Effector memory CD4-positive, alpha-beta T cell (primary cell): ENCODE measurements around the gene SLC23A2.
"Not testable (repeated sequence)": the region's sequence is repeated elsewhere in the genome, so short reads cannot be mapped to it uniquely, and the experiment has no call there.

ENCODE experiments used
- DNase-seq, 3 donors: peaks; one replicate each; pipeline ENCODE4 v3.0.0-alpha.2; 2020
- H3K27ac ChIP-seq: 2 replicates; pipeline ENCODE4 v1.7.0; 2013; ENCODE audit warnings: mild to moderate bottlenecking, low read length, moderate library complexity; ENCODE audit not compliant: insufficient read depth, poor library complexity, severe bottlenecking
- H3K27me3 ChIP-seq: replicated peaks from 2 replicates; pipeline ENCODE4 v1.7.0; 2013; ENCODE audit warnings: mild to moderate bottlenecking, low read length; ENCODE audit not compliant: insufficient read depth, control insufficient read depth, poor library complexity, severe bottlenecking
- H3K36me3 ChIP-seq: 2 replicates; pipeline ENCODE4 v1.7.0; 2013; ENCODE audit warnings: mild to moderate bottlenecking, low read length, moderate library complexity; ENCODE audit not compliant: control insufficient read depth, insufficient read depth
- H3K4me1 ChIP-seq: 2 replicates; pipeline ENCODE4 v1.7.0; 2013; ENCODE audit warnings: low read length, mild to moderate bottlenecking; ENCODE audit not compliant: control insufficient read depth, insufficient read depth, poor library complexity, severe bottlenecking
- H3K4me3 ChIP-seq: 2 replicates; pipeline ENCODE4 v1.7.0; 2013; ENCODE audit warnings: low read length, low read depth, mild to moderate bottlenecking; ENCODE audit not compliant: insufficient read depth, poor library complexity, severe bottlenecking
- H3K9me3 ChIP-seq: 2 replicates; pipeline ENCODE4 v1.7.0; 2013; ENCODE audit warnings: mild to moderate bottlenecking, low read length, moderate library complexity; ENCODE audit not compliant: control insufficient read depth

SLC23A2 gene

GRCh38 chr20:4854561-4854901 lies 146.8 kb downstream of the SLC23A2 start:
- no peak overlapping the region for H3K4me3 ChIP-seq
- peaks cover 27% of the 10 kb centered on the region for H3K36me3 ChIP-seq
- H3K4me1 ChIP-seq = no peaks in the 10 kb centered on the region
- DNase-seq = no peak
- H3K27ac ChIP-seq = no peak overlapping the region
- no peaks in the 10 kb centered on the region for H3K9me3 ChIP-seq
- H3K27me3 ChIP-seq = no peaks in the 10 kb centered on the region

GRCh38 chr20:4853757-4854560 lies 147.4 kb downstream of the SLC23A2 start:
- peaks cover 22% of the 10 kb centered on the region for H3K36me3 ChIP-seq
- H3K27ac ChIP-seq = no peak overlapping the region
- H3K4me1 ChIP-seq = no peaks in the 10 kb centered on the region
- H3K9me3 ChIP-seq = no peaks in the 10 kb centered on the region
- H3K27me3 ChIP-seq = no peaks in the 10 kb centered on the region
- no peak for DNase-seq
- H3K4me3 ChIP-seq = no peak overlapping the region

GRCh38 chr20:4853004-4853403 lies 148.3 kb downstream of the SLC23A2 start:
- DNase-seq = no peak
- Histone ChIP-seq H3K27ac (no peak overlapping the region), H3K4me3 (no peak overlapping the region), H3K27me3 (no peaks in the 10 kb centered on the region), H3K36me3 (peaks cover 12% of the 10 kb centered on the region), H3K4me1 (no peaks in the 10 kb centered on the region), H3K9me3 (no peaks in the 10 kb centered on the region)

GRCh38 chr20:4850960-4851359 lies 150.3 kb downstream of the SLC23A2 start:
- Histone ChIP-seq H3K4me1 (no peaks in the 10 kb centered on the region), H3K9me3 (no peaks in the 10 kb centered on the region), H3K27me3 (no peaks in the 10 kb centered on the region), H3K4me3 (no peak overlapping the region), H3K27ac (no peak overlapping the region), H3K36me3 (no peaks in the 10 kb centered on the region)
- DNase-seq = no peak

- DNase-seq, H3K9me3 ChIP-seq, H3K4me3 ChIP-seq, H3K4me1 ChIP-seq, H3K36me3 ChIP-seq, H3K27ac ChIP-seq, H3K27me3 ChIP-seq: not testable (repeated sequence)
These were observed 152.5 kb downstream of the SLC23A2 start for GRCh38 chr20:4848829-4849228.

GRCh38 chr20:4848041-4848440 lies 153.3 kb downstream of the SLC23A2 start:
- no peaks in the 10 kb centered on the region for H3K4me1 ChIP-seq
- H3K36me3 ChIP-seq = no peaks in the 10 kb centered on the region
- no peak overlapping the region for H3K4me3 ChIP-seq
- no peak overlapping the region for H3K27ac ChIP-seq
- DNase-seq = no peak
- no peaks in the 10 kb centered on the region for H3K9me3 ChIP-seq
- no peaks in the 10 kb centered on the region for H3K27me3 ChIP-seq

GRCh38 chr20:4846821-4847220 lies 154.5 kb downstream of the SLC23A2 start:
- no peaks in the 10 kb centered on the region for H3K27me3 ChIP-seq
- no peaks in the 10 kb centered on the region for H3K36me3 ChIP-seq
- no peak overlapping the region for H3K27ac ChIP-seq
- no peaks in the 10 kb centered on the region for H3K9me3 ChIP-seq
- no peak overlapping the region for H3K4me3 ChIP-seq
- no peak for DNase-seq
- no peaks in the 10 kb centered on the region for H3K4me1 ChIP-seq

- no peak for DNase-seq
- no peaks in the 10 kb centered on the region for H3K36me3 ChIP-seq
- H3K27ac ChIP-seq = no peak overlapping the region
- no peaks in the 10 kb centered on the region for H3K4me1 ChIP-seq
- H3K4me3 ChIP-seq = no peak overlapping the region
- no peaks in the 10 kb centered on the region for H3K9me3 ChIP-seq
- no peaks in the 10 kb centered on the region for H3K27me3 ChIP-seq
These were observed 156.4 kb downstream of the SLC23A2 start for GRCh38 chr20:4844751-4845465.

GRCh38 chr20:4844325-4844724 lies 157.0 kb downstream of the SLC23A2 start:
- Histone ChIP-seq H3K36me3 (no peaks in the 10 kb centered on the region), H3K27ac (no peak overlapping the region), H3K27me3 (no peaks in the 10 kb centered on the region), H3K4me1 (no peaks in the 10 kb centered on the region), H3K4me3 (no peak overlapping the region), H3K9me3 (no peaks in the 10 kb centered on the region)
- DNase-seq = no peak

- Histone ChIP-seq H3K9me3 (no peaks in the 10 kb centered on the region), H3K27me3 (no peaks in the 10 kb centered on the region), H3K4me3 (no peak overlapping the region), H3K27ac (no peak overlapping the region), H3K4me1 (no peaks in the 10 kb centered on the region), H3K36me3 (no peaks in the 10 kb centered on the region)
- no peak for DNase-seq
These were observed 160.5 kb downstream of the SLC23A2 start for GRCh38 chr20:4840801-4841200.
